MM.1S (cell line): ENCODE data around the gene PIAS2.

Source experiments
- DNase-seq: peaks from one replicate; pipeline ENCODE4 v3.0.0-alpha.2; 2015
- H2AFZ ChIP-seq: fragments of 300-600 bp; sonication (generic); 2 replicates; pipeline ENCODE4 v1.6.0; 2016; ENCODE audit warnings: antibody characterized with exemption, low read length
- H3F3A ChIP-seq: fragments of 300-600 bp; sonication (generic); 2 replicates; pipeline ENCODE4 v1.6.1; 2016; ENCODE audit warnings: mild to moderate bottlenecking, antibody characterized with exemption, low read length, moderate library complexity, mixed read lengths; ENCODE audit not compliant: insufficient read depth
- H3K27ac ChIP-seq: fragments of 300-600 bp; sonication (generic); 2 replicates; pipeline ENCODE4 v1.5.1; 2016; ENCODE audit warnings: mild to moderate bottlenecking, low read length
- H3K27me3 ChIP-seq: fragments of 300-600 bp; sonication (generic); replicated peaks from 2 replicates; pipeline ENCODE4 v1.6.0; 2016; ENCODE audit warnings: low read length; ENCODE audit not compliant: insufficient read depth
- H3K36me3 ChIP-seq: fragments of 300-600 bp; sonication (generic); replicated peaks from 2 replicates; pipeline ENCODE4 v1.6.1; 2016; ENCODE audit warnings: mild to moderate bottlenecking, low read length, mixed read lengths; ENCODE audit not compliant: insufficient read depth
- H3K4me1 ChIP-seq: fragments of 300-600 bp; sonication (generic); 2 replicates; pipeline ENCODE4 v1.6.1; 2016; ENCODE audit warnings: low read length, mixed read lengths
- H3K4me2 ChIP-seq: fragments of 300-600 bp; sonication (generic); 2 replicates; pipeline ENCODE4 v1.6.0; 2016; ENCODE audit warnings: low read depth, low read length
- H3K4me3 ChIP-seq: fragments of 300-600 bp; sonication (generic); 2 replicates; pipeline ENCODE4 v1.5.1; 2016; ENCODE audit warnings: low read length, mixed read lengths
- H3K79me2 ChIP-seq: fragments of 300-600 bp; sonication (generic); 2 replicates; pipeline ENCODE4 v1.6.1; 2016; ENCODE audit warnings: mixed run types, low read length, mixed read lengths
- H3K9ac ChIP-seq: fragments of 300-600 bp; sonication (generic); 2 replicates; pipeline ENCODE4 v1.6.1; 2016; ENCODE audit warnings: low read length, mixed read lengths
- H3K9me2 ChIP-seq: fragments of 300-600 bp; sonication (generic); replicated peaks from 2 replicates; pipeline ENCODE4 v1.6.1; 2016; ENCODE audit warnings: mild to moderate bottlenecking, low read length, mixed read lengths; ENCODE audit not compliant: insufficient read depth
- H3K9me3 ChIP-seq: fragments of 300-600 bp; sonication (generic); replicated peaks from 2 replicates; pipeline ENCODE4 v1.6.1; 2016; ENCODE audit warnings: mild to moderate bottlenecking, low read length, mixed read lengths; ENCODE audit not compliant: insufficient read depth
- H4K20me1 ChIP-seq: fragments of 300-600 bp; sonication (generic); 2 replicates; pipeline ENCODE4 v1.6.1; 2016; ENCODE audit warnings: mild to moderate bottlenecking, low read length, moderate library complexity, mixed read lengths; ENCODE audit not compliant: insufficient read depth
- EZH2 ChIP-seq: fragments of 300-600 bp; sonication (generic); optimal IDR thresholded peaks from 2 replicates; pipeline ENCODE3; 2017; ENCODE audit warnings: low read depth, mild to moderate bottlenecking, antibody characterized with exemption, low read length, mixed read lengths
- EZH2phosphoT487 ChIP-seq: fragments of 300-600 bp; sonication (generic); IDR thresholded peaks from 2 replicates; pipeline ENCODE4 v1.6.1; 2018; ENCODE audit warnings: antibody characterized with exemption, low read length
- TF ChIP-seq, protein P1 (sequence below): fragments of 300-600 bp; sonication (generic); IDR thresholded peaks from 2 replicates; pipeline ENCODE4 v1.5.1; 2016; ENCODE audit warnings: antibody characterized with exemption, low read length, mixed read lengths

Gene PIAS2

DNA sequence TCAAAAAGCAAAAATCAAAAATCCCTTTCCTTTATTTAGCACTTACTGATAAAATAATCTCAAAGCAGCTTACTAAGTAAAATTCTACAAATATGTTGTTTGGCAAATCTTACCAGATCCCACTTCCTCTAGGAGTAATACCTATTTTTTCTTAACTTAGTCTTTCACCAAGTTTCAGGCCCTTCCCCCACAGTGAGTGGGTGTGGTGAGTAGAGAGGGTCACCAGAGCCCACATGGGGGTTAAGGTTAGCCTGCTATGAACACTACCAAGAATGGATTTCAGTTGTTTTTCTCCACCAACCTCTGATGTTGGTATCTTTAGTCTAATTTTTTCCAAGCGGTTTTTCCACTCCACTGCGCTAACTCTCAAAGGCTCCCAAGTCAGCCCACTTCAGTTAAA, 23.2 kb downstream of the PIAS2 start:
- Histone ChIP-seq H3F3A (no peaks in the 10 kb centered on the region), H3K36me3 (no peaks in the 10 kb centered on the region; the same call in 1 of the 2 replicates), H3K27ac (no peak overlapping the region), H3K9me3 (no peaks in the 10 kb centered on the region), H3K9me2 (no peaks in the 10 kb centered on the region), H3K4me1 (no peaks in the 10 kb centered on the region), H3K9ac (no peak overlapping the region), H4K20me1 (no peaks in the 10 kb centered on the region), H3K4me2 (no peak overlapping the region), H2AFZ (no peak overlapping the region), H3K79me2 (peaks cover 58% of the 10 kb centered on the region), H3K27me3 (no peaks in the 10 kb centered on the region), H3K4me3 (no peak overlapping the region)
- no peak for TF ChIP-seq EZH2phosphoT487
- no peak for TF ChIP-seq EZH2
- no peak for DNase-seq

- no peak overlapping the region for H3K9ac ChIP-seq
- DNase-seq = no peak
- H3K27ac ChIP-seq = no peak overlapping the region
- TF ChIP-seq EZH2phosphoT487 = no peak
- no peak for TF ChIP-seq EZH2
- H3K4me3 ChIP-seq = no peak overlapping the region
- H4K20me1 ChIP-seq = no peaks in the 10 kb centered on the region
- H2AFZ ChIP-seq = no peak overlapping the region
- peaks cover 4% of the 10 kb centered on the region; the same call in 1 of the 2 replicates for H3K36me3 ChIP-seq
- H3K4me2 ChIP-seq = no peak overlapping the region
- H3K9me3 ChIP-seq = no peaks in the 10 kb centered on the region
- H3K27me3 ChIP-seq = no peaks in the 10 kb centered on the region
- no peaks in the 10 kb centered on the region for H3F3A ChIP-seq
- no peaks in the 10 kb centered on the region for H3K4me1 ChIP-seq
- H3K9me2 ChIP-seq = no peaks in the 10 kb centered on the region
- H3K79me2 ChIP-seq = peaks cover 62% of the 10 kb centered on the region
Observed at GRCh38 chr18:46893360-46893759, 23.9 kb downstream of the PIAS2 start.

GRCh38 chr18:46892842-46893241, 24.5 kb downstream of the PIAS2 start:
- Histone ChIP-seq H3K79me2 (peaks cover 59% of the 10 kb centered on the region), H3F3A (no peaks in the 10 kb centered on the region), H3K9me3 (no peaks in the 10 kb centered on the region), H3K36me3 (peaks cover 7% of the 10 kb centered on the region; the same call in 1 of the 2 replicates), H3K9ac (no peak overlapping the region), H2AFZ (no peak overlapping the region), H3K4me2 (no peak overlapping the region), H3K4me3 (no peak overlapping the region), H3K9me2 (no peaks in the 10 kb centered on the region), H4K20me1 (no peaks in the 10 kb centered on the region), H3K4me1 (no peaks in the 10 kb centered on the region), H3K27ac (no peak overlapping the region), H3K27me3 (no peaks in the 10 kb centered on the region)
- no peak for TF ChIP-seq EZH2
- TF ChIP-seq, protein P1, sequence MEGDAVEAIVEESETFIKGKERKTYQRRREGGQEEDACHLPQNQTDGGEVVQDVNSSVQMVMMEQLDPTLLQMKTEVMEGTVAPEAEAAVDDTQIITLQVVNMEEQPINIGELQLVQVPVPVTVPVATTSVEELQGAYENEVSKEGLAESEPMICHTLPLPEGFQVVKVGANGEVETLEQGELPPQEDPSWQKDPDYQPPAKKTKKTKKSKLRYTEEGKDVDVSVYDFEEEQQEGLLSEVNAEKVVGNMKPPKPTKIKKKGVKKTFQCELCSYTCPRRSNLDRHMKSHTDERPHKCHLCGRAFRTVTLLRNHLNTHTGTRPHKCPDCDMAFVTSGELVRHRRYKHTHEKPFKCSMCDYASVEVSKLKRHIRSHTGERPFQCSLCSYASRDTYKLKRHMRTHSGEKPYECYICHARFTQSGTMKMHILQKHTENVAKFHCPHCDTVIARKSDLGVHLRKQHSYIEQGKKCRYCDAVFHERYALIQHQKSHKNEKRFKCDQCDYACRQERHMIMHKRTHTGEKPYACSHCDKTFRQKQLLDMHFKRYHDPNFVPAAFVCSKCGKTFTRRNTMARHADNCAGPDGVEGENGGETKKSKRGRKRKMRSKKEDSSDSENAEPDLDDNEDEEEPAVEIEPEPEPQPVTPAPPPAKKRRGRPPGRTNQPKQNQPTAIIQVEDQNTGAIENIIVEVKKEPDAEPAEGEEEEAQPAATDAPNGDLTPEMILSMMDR = no peak
- TF ChIP-seq EZH2phosphoT487 = no peak
- DNase-seq = no peak

DNA sequence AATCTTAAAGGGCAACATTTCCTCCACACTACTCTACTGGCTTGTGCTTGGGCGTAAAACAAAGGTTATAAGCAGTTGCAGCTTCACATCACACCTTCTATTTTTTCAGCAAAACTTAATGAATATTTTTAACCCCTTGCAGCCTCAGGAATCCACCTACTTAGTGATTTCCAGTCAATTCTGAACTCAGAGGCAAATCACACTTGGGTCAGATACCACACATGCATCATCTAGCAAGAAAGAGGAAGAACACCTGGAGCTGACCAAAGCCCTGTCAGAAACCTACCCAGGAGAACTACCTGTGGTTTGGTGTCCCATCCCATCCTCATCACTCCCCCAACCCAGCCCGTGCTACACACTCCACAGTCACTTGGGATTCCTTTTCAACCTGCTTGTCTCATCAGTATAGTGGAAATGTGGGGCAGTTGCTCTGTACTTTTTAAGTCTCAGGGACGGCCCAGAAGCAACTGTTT, 25.5 kb downstream of the PIAS2 start:
- no peak overlapping the region for H2AFZ ChIP-seq
- H3K9ac ChIP-seq = no peak overlapping the region
- TF ChIP-seq EZH2 (no peak), EZH2phosphoT487 (no peak)
- TF ChIP-seq, protein P1 = no peak
- H3F3A ChIP-seq = no peaks in the 10 kb centered on the region
- H3K27me3 ChIP-seq = no peaks in the 10 kb centered on the region
- H3K36me3 ChIP-seq = peaks cover 7% of the 10 kb centered on the region; the same call in 1 of the 2 replicates
- no peaks in the 10 kb centered on the region for H3K9me2 ChIP-seq
- no peak overlapping the region for H3K4me3 ChIP-seq
- no peaks in the 10 kb centered on the region for H4K20me1 ChIP-seq
- H3K79me2 ChIP-seq = peaks cover 66% of the 10 kb centered on the region
- no peaks in the 10 kb centered on the region for H3K9me3 ChIP-seq
- no peak for DNase-seq
- H3K4me2 ChIP-seq = no peak overlapping the region
- no peaks in the 10 kb centered on the region for H3K4me1 ChIP-seq
- H3K27ac ChIP-seq = no peak overlapping the region
